Metanephros (tissue), 1 donor: ENCODE results near the gene CXorf51B. TPM values are rescaled to one million over a fixed set of nuclear protein-coding genes. Genes with fewer than 3 reads are reported as not detected.

ENCODE experiments used
- total RNA-seq: library from RNA; depleted of rRNA; stranded (reverse); fragments of >200 nt; gene quantifications from one replicate; pipeline ENCODE4 v1.2.3, GENCODE V29; 2014

Gene CXorf51B
- total RNA-seq: not detected

DNA sequence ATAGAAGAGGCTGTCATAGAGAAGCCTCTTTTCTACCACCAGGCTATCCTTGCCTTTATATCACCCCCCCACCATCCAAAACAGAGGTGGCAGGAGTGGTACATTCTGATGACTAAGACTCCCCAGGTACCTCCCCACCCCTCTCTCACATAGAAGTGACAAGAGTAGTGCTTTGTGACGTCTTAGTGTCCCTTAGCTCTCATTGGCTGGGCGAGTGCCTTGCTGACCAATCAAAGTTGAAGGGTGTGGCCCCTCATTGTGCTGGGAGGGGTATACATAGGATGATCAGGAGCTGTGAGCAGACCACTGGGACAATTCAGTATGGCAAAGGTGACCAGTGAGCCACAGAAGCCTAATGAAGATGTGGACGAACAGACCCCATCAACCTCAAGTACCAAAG lies at the start of gene CXorf51B:
Gene CXorf51B (plus strand): TSS at position 301 of the 400 bp plus-strand sequence. CDS start 21 bp downstream, at position 322.

GRCh38 chrX:146814644-146815043 lies 5.1 kb downstream of the CXorf51B start, which contains the start of gene CXorf51A:
CXorf51A (minus strand) TSS chrX:146814744; CDS start chrX:146814723, 21 bp downstream.

Other genes with a start within 250 kb of the CXorf51B start
- gene CXorf51A, start 5.0 kb downstream of the CXorf51B start, total RNA-seq: not detected